ENCODE data around the gene IFNA21. TPM values are rescaled to one million over a fixed set of nuclear protein-coding genes. Genes with fewer than 3 reads are reported as not detected.

IFNA21 gene
- total RNA-seq, 4 donors from 2014 or later, result not detected

- no peak for TF ChIP-seq CTCF (IDR thresholded peaks at IDR 0.05; ENCODE audit: low read depth)
Measured at GRCh38 chr9:21144603-21145002, 21.9 kb downstream of the IFNA21 start.

- no peak for TF ChIP-seq CTCF (IDR thresholded peaks at IDR 0.05; ENCODE audit: low read depth)
Measured at GRCh38 chr9:21141427-21141882, 25.0 kb downstream of the IFNA21 start, which contains the start of gene IFNW1. Gene IFNW1, minus strand, starts transcription at chr9:21141832. Its CDS starts 262 bp downstream, at chr9:21141570.

DNA sequence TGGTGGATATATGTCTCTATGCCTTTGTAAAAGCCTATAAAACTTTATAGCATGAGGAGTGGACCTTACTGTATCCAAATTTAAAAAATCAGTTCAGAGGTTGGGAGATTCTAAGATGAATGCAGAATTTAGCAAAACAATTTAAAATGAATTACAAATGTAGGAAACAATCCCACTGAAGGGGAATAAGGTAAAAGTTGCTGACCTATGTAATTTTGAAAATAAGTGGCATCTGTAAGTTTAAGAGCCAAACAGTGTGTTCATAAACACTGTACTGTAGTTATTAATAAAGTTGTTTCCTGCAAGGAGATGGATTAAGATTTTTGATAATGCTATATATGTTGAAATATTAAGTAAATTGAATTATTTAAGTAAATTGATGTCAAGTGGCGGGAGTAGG, 29.4 kb downstream of the IFNA21 start:
- TF ChIP-seq CTCF (IDR thresholded peaks at IDR 0.05; ENCODE audit: low read depth), result no peak

DNA sequence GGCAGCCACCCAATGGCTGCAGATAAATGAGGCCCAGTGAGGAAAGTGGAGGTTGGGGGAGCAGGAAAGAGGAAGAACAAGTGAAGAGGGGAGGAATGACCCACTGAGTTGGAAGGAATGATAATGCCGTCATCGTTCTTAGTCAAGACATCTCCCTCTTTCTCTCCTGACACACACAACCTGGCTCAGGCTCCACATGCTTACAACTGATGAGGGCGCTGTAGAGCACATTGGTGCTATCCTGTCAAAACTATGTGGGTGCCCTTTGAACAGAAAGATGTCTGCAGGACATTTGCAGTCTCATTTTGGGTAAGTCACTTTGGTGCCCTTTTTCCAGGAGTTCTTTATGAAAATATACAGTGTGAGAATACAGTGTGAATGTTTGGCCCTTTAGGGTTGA, 30.7 kb downstream of the IFNA21 start:
- TF ChIP-seq CTCF (IDR thresholded peaks at IDR 0.05; ENCODE audit: low read depth), result no peak

DNA sequence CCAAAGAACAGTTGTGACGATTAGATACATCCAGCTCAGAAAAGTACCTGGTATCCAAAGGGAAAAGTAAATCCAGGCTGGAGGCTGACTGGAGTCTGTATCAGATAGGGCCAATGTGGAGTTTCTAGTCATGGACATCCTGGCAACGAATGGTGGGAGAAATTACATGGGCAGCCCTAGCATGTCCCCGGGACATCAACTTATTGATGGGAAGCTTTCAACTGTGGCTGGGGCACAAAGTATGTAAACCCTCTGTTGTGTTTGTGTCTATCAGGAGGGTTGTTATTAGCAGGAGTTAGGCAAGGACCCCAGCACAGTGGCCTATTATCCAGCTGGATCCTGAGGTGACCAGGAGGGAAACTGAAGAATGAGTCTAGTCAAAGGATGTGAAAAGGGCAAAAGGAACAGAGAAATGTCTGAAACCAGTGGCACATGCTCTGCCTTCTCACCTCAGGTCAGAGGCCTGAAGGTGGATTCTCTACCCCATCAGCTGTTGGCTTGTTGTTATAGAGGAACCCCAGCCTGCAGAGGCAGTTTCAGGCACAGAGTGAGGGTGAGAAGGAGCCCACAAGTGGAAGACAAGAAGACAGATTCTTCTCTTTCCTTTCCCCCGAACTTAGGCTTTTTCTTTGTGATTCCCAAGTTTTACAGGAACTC, 44.7 kb downstream of the IFNA21 start:
- TF ChIP-seq CTCF (IDR thresholded peaks at IDR 0.05; ENCODE audit: low read depth), result no peak

- no peak for TF ChIP-seq CTCF (IDR thresholded peaks at IDR 0.05; ENCODE audit: low read depth)
Measured at GRCh38 chr9:21121079-21121478, 45.4 kb downstream of the IFNA21 start.

DNA sequence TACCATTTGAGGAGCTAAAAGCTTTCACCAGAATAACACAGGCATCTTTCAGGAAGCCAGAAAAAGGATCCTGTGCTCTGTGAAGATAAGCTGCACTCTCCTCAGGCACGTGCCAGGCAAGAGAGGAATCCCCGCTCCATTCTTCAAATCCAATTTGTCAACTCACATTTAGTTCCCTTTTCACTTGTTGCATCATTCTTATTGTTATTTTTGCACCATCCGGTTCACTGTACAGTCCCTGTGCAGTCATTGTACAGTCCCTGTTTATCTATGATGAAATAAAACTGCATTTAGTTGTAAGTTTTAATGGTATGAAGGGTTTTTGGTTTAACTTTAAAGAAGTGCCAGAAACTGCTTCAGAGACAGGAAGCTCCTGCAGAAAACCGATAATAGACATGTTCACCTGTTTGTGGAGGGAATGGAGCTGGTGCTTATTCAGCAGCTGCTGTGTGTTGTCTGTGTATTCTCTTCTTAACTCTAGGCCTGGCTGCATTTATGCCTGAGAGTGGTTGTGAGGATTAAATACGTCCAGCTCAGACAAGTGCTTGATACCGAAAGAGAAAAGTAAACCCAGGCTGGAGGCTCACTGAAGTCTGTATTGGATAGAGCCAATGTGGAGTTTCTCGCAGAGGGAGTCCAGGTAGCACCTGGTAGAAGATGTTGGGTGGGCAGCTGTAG, 47.2 kb downstream of the IFNA21 start:
- no peak for TF ChIP-seq CTCF (IDR thresholded peaks at IDR 0.05; ENCODE audit: low read depth)

Data from subcutaneous adipose tissue (tissue), 4 donors.